DND-41 (cell line): ENCODE measurements around the gene TTLL5.

Experiments
- ATAC-seq: fragments of 200-7000 bp; cut with Tn5 transposase; 3 replicates; pipeline ENCODE4 v1.9.1; 2021; ENCODE audit warnings: low read depth; ENCODE audit not compliant: insufficient read depth
- DNase-seq: peaks from one replicate; pipeline ENCODE4 v3.0.0-alpha.2; 2020
- H2AFZ ChIP-seq: 2 replicates; pipeline ENCODE4 v1.6.0; 2012; ENCODE audit warnings: low read depth, low read length
- H3K27ac ChIP-seq: 2 replicates; pipeline ENCODE4 v1.5.1; 2012; ENCODE audit warnings: low read length, inconsistent platforms
- H3K27me3 ChIP-seq: fragments of 200-600 bp; sonication (generic); 2 replicates; pipeline ENCODE4 v1.6.0; 2012; ENCODE audit warnings: low read length, mild to moderate bottlenecking, inconsistent platforms; ENCODE audit not compliant: insufficient read depth, poor library complexity
- H3K36me3 ChIP-seq: 2 replicates; pipeline ENCODE4 v1.5.1; 2012; ENCODE audit warnings: low read length, inconsistent platforms; ENCODE audit not compliant: insufficient read depth
- H3K4me1 ChIP-seq: 2 replicates; pipeline ENCODE4 v1.5.1; 2012; ENCODE audit warnings: mild to moderate bottlenecking, low read length; ENCODE audit not compliant: insufficient read depth
- H3K4me2 ChIP-seq: 2 replicates; pipeline ENCODE4 v1.6.0; 2012; ENCODE audit warnings: mild to moderate bottlenecking, moderate library complexity, low read length, inconsistent platforms; ENCODE audit not compliant: insufficient read depth
- H3K4me3 ChIP-seq, 2 experiments: fragments of 200-600 bp in 1 of 2; shearing (Covaris generic) in 1 of 2; 2 replicates each; pipeline ENCODE4 v1.5.1; 2012 to 2016; ENCODE audit warnings: inconsistent platforms in 2 of 2, low read length in 2 of 2, mild to moderate bottlenecking in 2 of 2, low read depth in 1 of 2, moderate library complexity in 1 of 2
- H3K79me2 ChIP-seq: 2 replicates; pipeline ENCODE4 v1.6.0; 2012; ENCODE audit warnings: low read length, inconsistent platforms; ENCODE audit not compliant: insufficient read depth
- H3K9ac ChIP-seq: 2 replicates; pipeline ENCODE4 v1.6.0; 2012; ENCODE audit warnings: low read depth, mild to moderate bottlenecking, inconsistent platforms, low read length, moderate library complexity
- H3K9me3 ChIP-seq: 2 replicates; pipeline ENCODE4 v1.5.1; 2012; ENCODE audit warnings: low read length, moderate library complexity, mild to moderate bottlenecking, inconsistent platforms; ENCODE audit not compliant: insufficient read depth, severe bottlenecking
- H4K20me1 ChIP-seq: 2 replicates; pipeline ENCODE4 v1.6.0; 2012; ENCODE audit warnings: low read length; ENCODE audit not compliant: insufficient read depth
- CTCF ChIP-seq: IDR thresholded peaks from 2 replicates; pipeline ENCODE4 v1.5.1; 2012; ENCODE audit warnings: borderline replicate concordance, low read length, moderate library complexity, mild to moderate bottlenecking; ENCODE audit not compliant: poor library complexity, severe bottlenecking; ENCODE audit errors: extremely low read depth
- EZH2 ChIP-seq: IDR thresholded peaks from 3 replicates; pipeline ENCODE4 v1.6.1; 2012; ENCODE audit warnings: borderline replicate concordance, low read depth, mild to moderate bottlenecking, moderate library complexity, low read length, inconsistent platforms; ENCODE audit not compliant: severe bottlenecking

Gene TTLL5

GRCh38 chr14:75969891-75970290 is 308.8 kb downstream of the TTLL5 start:
- ATAC-seq, result no peak
- Histone ChIP-seq H3K27ac (no peak overlapping the region), H2AFZ (no peak overlapping the region), H4K20me1 (no peaks in the 10 kb centered on the region; the same call in 1 of the 2 replicates), H3K79me2 (no peaks in the 10 kb centered on the region), H3K27me3 (no peaks in the 10 kb centered on the region), H3K4me1 (no peaks in the 10 kb centered on the region), H3K4me3 (no peak overlapping the region), H3K36me3 (peaks cover 8% of the 10 kb centered on the region; the same call in 1 of the 2 replicates), H3K4me2 (no peak overlapping the region), H3K9ac (no peak overlapping the region), H3K9me3 (no peaks in the 10 kb centered on the region)
- TF ChIP-seq EZH2 (no peak), CTCF (no peak)
- DNase-seq, result no peak

- no peak for ATAC-seq
- H3K9ac ChIP-seq, result no peak overlapping the region
- H3K27me3 ChIP-seq, result no peaks in the 10 kb centered on the region
- H3K9me3 ChIP-seq, result no peaks in the 10 kb centered on the region
- no peak overlapping the region for H3K27ac ChIP-seq
- peaks cover 3% of the 10 kb centered on the region; the same call in 1 of the 2 replicates for H3K36me3 ChIP-seq
- H3K4me2 ChIP-seq, result no peak overlapping the region
- H3K4me3 ChIP-seq, result no peak overlapping the region
- no peak for DNase-seq
- H3K79me2 ChIP-seq, result no peaks in the 10 kb centered on the region
- H3K4me1 ChIP-seq, result no peaks in the 10 kb centered on the region
- TF ChIP-seq CTCF (peak; percentile 28), EZH2 (no peak)
- no peaks in the 10 kb centered on the region; the same call in 1 of the 2 replicates for H4K20me1 ChIP-seq
- no peak overlapping the region for H2AFZ ChIP-seq
Observed at GRCh38 chr14:75970989-75971388, 309.9 kb downstream of the TTLL5 start.

GRCh38 chr14:75971509-75971908 is 310.5 kb downstream of the TTLL5 start:
- H3K27me3 ChIP-seq, result no peaks in the 10 kb centered on the region
- no peak overlapping the region for H3K4me2 ChIP-seq
- H3K4me3 ChIP-seq, result no peak overlapping the region
- H3K9me3 ChIP-seq, result no peaks in the 10 kb centered on the region
- H3K36me3 ChIP-seq, result peaks cover 3% of the 10 kb centered on the region; the same call in 1 of the 2 replicates
- no peak overlapping the region for H3K27ac ChIP-seq
- H4K20me1 ChIP-seq, result no peaks in the 10 kb centered on the region; the same call in 1 of the 2 replicates
- ATAC-seq (no peak), DNase-seq (no peak)
- no peak overlapping the region for H2AFZ ChIP-seq
- no peaks in the 10 kb centered on the region for H3K4me1 ChIP-seq
- no peak overlapping the region for H3K9ac ChIP-seq
- no peaks in the 10 kb centered on the region for H3K79me2 ChIP-seq
- no peak for TF ChIP-seq CTCF
- no peak for TF ChIP-seq EZH2
